Measurements from ENCODE around the gene RABEP2.
"Not testable (repeated sequence)": the region's sequence is repeated elsewhere in the genome, so short reads cannot be mapped to it uniquely, and the experiment has no call there.

Gene RABEP2, protein sequence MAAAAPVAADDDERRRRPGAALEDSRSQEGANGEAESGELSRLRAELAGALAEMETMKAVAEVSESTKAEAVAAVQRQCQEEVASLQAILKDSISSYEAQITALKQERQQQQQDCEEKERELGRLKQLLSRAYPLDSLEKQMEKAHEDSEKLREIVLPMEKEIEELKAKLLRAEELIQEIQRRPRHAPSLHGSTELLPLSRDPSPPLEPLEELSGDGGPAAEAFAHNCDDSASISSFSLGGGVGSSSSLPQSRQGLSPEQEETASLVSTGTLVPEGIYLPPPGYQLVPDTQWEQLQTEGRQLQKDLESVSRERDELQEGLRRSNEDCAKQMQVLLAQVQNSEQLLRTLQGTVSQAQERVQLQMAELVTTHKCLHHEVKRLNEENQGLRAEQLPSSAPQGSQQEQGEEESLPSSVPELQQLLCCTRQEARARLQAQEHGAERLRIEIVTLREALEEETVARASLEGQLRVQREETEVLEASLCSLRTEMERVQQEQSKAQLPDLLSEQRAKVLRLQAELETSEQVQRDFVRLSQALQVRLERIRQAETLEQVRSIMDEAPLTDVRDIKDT

DNA sequence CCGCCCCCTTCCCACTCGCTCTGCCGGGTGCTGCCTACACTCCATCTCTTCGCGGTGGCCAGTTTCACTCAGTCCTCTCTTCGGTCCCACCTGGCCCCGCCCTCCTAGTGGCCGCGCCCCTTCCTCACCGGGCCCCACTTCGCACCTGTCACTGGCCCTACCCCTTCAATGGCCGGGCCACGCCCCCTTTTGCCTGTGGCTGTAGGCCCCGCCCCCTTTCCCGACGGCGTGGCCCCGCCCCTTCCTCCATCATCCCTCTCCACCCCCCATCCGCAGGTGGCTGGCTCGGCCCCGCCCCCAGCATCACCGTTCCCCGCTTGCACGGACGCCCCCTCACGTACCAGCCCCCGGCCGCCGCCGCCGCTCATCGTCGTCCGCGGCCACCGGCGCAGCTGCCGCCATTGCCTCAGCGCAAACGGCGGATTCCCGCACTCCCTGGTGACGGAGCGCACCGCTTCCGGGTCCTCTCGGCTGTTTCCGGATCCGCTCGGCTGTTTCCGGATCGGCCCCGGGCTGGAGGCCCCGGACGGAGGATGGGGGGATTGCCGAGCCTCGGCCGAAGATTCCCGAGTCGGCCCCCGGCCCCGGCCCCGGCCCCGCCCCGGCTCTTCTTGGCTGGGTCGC, at the start of gene RABEP2:
TSS of gene RABEP2 (minus strand) at position 477 of the 624 bp plus-strand sequence. CDS start at position 402, 75 bp downstream.
- peak within 1 kb of the TSS; percentile 91 for H3K4me3 ChIP-seq
- DNase-seq (ENCODE audit: low spot score): peak; percentile 93
- H3K27ac ChIP-seq: peak within 1 kb of the TSS; percentile 90 to 97
- TF ChIP-seq, protein P1, sequence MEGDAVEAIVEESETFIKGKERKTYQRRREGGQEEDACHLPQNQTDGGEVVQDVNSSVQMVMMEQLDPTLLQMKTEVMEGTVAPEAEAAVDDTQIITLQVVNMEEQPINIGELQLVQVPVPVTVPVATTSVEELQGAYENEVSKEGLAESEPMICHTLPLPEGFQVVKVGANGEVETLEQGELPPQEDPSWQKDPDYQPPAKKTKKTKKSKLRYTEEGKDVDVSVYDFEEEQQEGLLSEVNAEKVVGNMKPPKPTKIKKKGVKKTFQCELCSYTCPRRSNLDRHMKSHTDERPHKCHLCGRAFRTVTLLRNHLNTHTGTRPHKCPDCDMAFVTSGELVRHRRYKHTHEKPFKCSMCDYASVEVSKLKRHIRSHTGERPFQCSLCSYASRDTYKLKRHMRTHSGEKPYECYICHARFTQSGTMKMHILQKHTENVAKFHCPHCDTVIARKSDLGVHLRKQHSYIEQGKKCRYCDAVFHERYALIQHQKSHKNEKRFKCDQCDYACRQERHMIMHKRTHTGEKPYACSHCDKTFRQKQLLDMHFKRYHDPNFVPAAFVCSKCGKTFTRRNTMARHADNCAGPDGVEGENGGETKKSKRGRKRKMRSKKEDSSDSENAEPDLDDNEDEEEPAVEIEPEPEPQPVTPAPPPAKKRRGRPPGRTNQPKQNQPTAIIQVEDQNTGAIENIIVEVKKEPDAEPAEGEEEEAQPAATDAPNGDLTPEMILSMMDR (IDR thresholded peaks at IDR 0.05): no peak

DNA sequence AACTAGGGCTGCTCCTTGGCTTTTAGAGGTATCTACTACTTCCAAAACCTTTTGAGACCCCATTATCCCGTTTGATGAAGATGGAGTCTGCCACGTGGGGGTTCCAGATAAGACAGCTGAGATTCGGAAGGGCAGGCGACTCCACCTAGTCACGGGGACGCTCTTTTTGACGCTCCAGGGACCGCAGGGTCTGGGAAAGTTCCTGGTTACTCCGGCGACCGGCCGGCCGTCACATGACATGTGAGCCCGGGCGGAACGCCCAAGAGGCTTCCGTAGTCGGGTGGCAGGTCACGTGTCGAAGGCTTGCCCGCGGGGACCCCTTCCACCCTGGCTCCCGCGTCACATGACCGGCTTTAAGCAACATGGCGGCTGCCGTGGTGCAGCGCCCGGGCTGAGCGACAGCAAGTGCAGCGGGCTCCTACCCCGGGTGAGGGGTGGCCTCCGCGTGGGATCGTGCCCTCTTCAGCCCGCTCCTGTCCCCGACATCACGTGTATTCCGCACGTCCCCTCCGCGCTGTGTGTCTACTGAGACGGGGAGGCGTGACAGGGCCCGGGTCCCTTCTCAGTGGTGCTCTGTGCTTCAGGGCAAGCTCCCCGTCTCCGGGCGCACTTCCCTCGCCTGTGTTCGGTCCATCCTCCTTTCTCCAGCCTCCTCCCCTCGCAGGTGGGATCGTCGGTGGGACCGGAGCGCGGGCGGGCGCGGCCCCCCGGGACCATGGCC, 49.6 kb upstream of the RABEP2 start, which contains the start of gene SPNS1:
TSS of gene SPNS1 (plus strand) at position 342 of the 721 bp plus-strand sequence. CDS start at position 716, 374 bp downstream.
- H3K4me3 ChIP-seq: peak within 1 kb of the TSS; percentile 84
- peak within 1 kb of the TSS; percentile 79 to 81 for H3K27ac ChIP-seq
- DNase-seq (ENCODE audit: low spot score): peak; percentile 98
- TF ChIP-seq, protein P1 (IDR thresholded peaks at IDR 0.05): no peak

DNA sequence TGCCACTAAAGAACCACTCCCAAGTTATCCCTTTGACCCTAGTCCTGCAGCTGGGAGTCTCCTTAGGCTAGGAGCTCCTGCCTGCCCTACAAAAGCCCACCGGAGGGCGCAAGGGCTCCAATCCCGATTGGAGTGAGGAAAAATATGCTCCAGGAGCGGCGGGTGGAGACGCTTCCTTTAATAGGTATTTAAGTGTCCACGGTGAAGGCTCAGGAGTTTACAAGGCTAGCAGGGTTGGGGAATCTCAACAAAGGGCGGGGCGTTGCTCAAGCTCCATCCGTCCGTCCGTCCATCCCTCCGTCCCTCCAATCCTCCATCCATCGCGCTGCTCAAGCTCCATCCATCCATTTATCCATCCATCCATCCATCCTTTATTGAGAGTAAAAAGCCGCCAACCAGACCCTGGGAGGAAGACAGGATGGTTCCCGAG, 49.0 kb upstream of the RABEP2 start:
- no peak for DNase-seq (ENCODE audit: low spot score)
- Histone ChIP-seq H3K4me3 (peak overlapping the region; percentile 84), H3K27ac (peak overlapping the region; percentile 79 to 81)
- TF ChIP-seq, protein P1 (IDR thresholded peaks at IDR 0.05): peak; percentile 11

DNA sequence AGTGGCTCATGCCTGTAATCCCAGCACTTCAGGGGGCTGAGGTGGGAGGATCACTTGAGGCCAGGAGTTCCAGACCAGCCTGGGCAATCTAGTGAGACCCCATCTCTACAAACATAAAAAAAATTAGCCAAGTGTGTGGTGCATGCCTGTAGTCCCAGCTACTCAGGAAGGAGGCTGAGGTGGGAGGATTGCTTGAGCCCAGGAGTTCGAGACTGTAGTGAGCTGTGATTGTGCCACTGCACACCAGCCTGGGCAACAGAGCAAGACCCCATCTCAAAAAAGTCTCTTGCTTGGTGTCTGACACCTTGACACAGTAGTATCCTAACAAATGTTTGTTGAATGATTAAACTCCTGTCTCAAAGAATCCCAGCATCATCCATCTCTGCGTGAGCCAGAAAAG, 44.7 kb upstream of the RABEP2 start:
- not testable (repeated sequence) for H3K27ac ChIP-seq; H3K4me3 ChIP-seq; DNase-seq (ENCODE audit: low spot score)

DNA sequence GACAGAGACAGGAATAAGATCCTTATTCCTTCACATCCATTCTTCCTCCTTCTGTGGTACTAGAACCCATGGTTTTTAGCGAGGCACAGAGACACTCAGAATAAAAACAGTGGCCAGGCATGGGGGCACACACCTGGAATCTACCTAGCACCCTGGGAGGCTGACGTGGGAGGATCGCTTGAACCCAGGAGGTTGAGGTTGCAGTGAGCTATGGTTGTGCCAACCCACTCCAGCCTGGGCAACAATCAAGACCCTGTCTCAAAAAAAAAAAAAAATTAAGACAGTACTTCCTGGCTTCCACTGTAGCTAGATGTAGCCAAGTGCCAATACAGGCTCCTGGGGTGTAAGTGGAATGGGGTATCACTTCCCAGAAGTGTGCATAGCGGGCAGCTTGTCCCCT, 42.1 kb upstream of the RABEP2 start:
- Histone ChIP-seq H3K4me3 (no peak overlapping the region), H3K27ac (no peak overlapping the region)
- TF ChIP-seq, protein P1 (IDR thresholded peaks at IDR 0.05): no peak
- DNase-seq (ENCODE audit: low spot score): no peak

DNA sequence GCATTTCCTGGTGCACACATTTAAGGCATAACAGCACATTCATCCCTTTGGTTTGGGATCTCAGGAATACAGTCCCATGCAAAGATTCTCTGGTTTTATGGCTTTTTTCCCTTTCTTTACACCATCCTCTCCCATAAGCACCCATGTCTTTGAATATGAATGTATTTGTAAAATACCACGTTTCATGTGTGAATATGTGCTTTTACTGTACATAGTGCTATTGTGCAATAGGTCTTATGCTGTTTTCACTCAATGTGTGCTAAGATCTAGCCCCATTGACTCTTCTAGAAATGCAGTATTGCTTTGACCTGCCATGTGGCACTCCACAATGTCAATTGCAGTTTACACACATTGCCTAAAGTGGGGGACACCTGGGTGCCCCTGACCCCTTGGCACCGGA, 39.5 kb upstream of the RABEP2 start:
- TF ChIP-seq, protein P1 (IDR thresholded peaks at IDR 0.05): no peak

DNA sequence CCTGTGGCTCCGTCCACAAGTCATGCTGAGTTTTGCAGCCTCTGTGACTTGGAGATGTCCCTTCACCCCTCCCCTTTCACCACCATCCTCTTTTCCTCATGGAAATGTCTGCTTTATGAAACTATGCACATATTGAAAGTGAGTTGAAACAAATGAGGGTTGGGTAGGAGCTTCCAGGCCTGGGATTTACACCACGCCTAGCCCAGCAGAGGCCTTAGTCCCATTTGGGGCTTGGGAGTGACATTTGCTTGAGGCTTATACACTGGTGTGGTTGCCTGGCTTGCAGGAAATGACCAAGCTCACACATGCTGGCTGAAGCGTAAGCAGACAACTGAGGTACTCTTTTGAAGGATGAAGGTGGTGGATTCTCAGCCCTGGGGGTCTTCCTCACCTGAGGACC, 39.0 kb upstream of the RABEP2 start:
- no peak overlapping the region for H3K4me3 ChIP-seq
- DNase-seq (ENCODE audit: low spot score): no peak
- TF ChIP-seq, protein P1 (IDR thresholded peaks at IDR 0.05): no peak
- no peak overlapping the region for H3K27ac ChIP-seq

More for the DNA sequence above, 39.5 kb upstream of the RABEP2 start:
- Histone ChIP-seq H3K4me3 (no peak overlapping the region), H3K27ac (no peak overlapping the region)
- DNase-seq (ENCODE audit: low spot score): no peak

Measured in coronary artery (tissue), 2 donors.